GM18499 (cell line): ENCODE measurements around the gene NEDD8.
A peak's percentile ranks its signal among the peaks of the same experiment; 100 is the strongest.
"Not testable (repeated sequence)": the region's sequence is repeated elsewhere in the genome, so short reads cannot be mapped to it uniquely, and the experiment has no call there.

Experiments used
- ATAC-seq: cut with Tn5 transposase; IDR thresholded peaks from one replicate; pipeline ENCODE4 v1.9.1; 2021; ENCODE audit warnings: moderate number of reproducible peaks; ENCODE audit not compliant: insufficient read depth, unreplicated experiment

The NEDD8 gene

GRCh38 chr14:24250354-24250753 lies 18.2 kb upstream of the NEDD8 start:
- ATAC-seq, result no peak

GRCh38 chr14:24249230-24250021 lies 17.3 kb upstream of the NEDD8 start:
- ATAC-seq, result no peak

- no peak for ATAC-seq
Observed at GRCh38 chr14:24247422-24247821, 15.3 kb upstream of the NEDD8 start.

- ATAC-seq, result no peak
Observed at GRCh38 chr14:24246765-24247212, 14.6 kb upstream of the NEDD8 start.

- ATAC-seq, result not testable (repeated sequence)
Observed at GRCh38 chr14:24245350-24245749, 13.2 kb upstream of the NEDD8 start.

GRCh38 chr14:24243336-24243836 lies 11.2 kb upstream of the NEDD8 start:
- ATAC-seq, result no peak

- ATAC-seq, result peak; percentile 36
Observed at GRCh38 chr14:24241829-24242443, 9.8 kb upstream of the NEDD8 start.

GRCh38 chr14:24240110-24240918 lies 8.1 kb upstream of the NEDD8 start:
- no peak for ATAC-seq

- no peak for ATAC-seq
Observed at GRCh38 chr14:24238527-24239037, 6.4 kb upstream of the NEDD8 start.

GRCh38 chr14:24238123-24238522 lies 6.0 kb upstream of the NEDD8 start:
- no peak for ATAC-seq

- ATAC-seq, result no peak
Observed at GRCh38 chr14:24237463-24237955, 5.3 kb upstream of the NEDD8 start.

- ATAC-seq, result no peak
Observed at GRCh38 chr14:24236689-24237462, 4.7 kb upstream of the NEDD8 start.

- ATAC-seq, result no peak
Observed at GRCh38 chr14:24235804-24236688, 3.9 kb upstream of the NEDD8 start.

- no peak for ATAC-seq
Observed at GRCh38 chr14:24234095-24235005, 2.2 kb upstream of the NEDD8 start.

- no peak for ATAC-seq
Observed at GRCh38 chr14:24233538-24233866, 1.3 kb upstream of the NEDD8 start.

- peak; percentile 17 for ATAC-seq
Observed at GRCh38 chr14:24232645-24233537, 724 bp upstream of the NEDD8 start, which contains the start of gene GMPR2. Gene GMPR2, plus strand, starts transcription at chr14:24232929. Its CDS starts 325 bp downstream, at chr14:24233254.
